ENCODE measurements around the gene GNAQ.
A peak's percentile ranks its signal among the peaks of the same experiment; 100 is the strongest.

GNAQ gene

GRCh38 chr9:77847059-77847499 is 184.5 kb downstream of the GNAQ start:
- TF ChIP-seq, protein P1, sequence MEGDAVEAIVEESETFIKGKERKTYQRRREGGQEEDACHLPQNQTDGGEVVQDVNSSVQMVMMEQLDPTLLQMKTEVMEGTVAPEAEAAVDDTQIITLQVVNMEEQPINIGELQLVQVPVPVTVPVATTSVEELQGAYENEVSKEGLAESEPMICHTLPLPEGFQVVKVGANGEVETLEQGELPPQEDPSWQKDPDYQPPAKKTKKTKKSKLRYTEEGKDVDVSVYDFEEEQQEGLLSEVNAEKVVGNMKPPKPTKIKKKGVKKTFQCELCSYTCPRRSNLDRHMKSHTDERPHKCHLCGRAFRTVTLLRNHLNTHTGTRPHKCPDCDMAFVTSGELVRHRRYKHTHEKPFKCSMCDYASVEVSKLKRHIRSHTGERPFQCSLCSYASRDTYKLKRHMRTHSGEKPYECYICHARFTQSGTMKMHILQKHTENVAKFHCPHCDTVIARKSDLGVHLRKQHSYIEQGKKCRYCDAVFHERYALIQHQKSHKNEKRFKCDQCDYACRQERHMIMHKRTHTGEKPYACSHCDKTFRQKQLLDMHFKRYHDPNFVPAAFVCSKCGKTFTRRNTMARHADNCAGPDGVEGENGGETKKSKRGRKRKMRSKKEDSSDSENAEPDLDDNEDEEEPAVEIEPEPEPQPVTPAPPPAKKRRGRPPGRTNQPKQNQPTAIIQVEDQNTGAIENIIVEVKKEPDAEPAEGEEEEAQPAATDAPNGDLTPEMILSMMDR (IDR thresholded peaks at IDR 0.05; ENCODE audit: unreplicated experiment in 3 of 3): no peak
- Mint-ChIP-seq H3K27me3 (ENCODE audit: low read depth) (no peaks in the 10 kb centered on the region), H3K27ac (peak overlapping the region; percentile 23 to 75 (median 46)), H3K4me1 (peaks cover 41% of the 10 kb centered on the region), H3K36me3 (ENCODE audit: low read depth) (no peaks in the 10 kb centered on the region), H3K4me3 (no peak overlapping the region), H3K9me3 (no peaks in the 10 kb centered on the region)

DNA sequence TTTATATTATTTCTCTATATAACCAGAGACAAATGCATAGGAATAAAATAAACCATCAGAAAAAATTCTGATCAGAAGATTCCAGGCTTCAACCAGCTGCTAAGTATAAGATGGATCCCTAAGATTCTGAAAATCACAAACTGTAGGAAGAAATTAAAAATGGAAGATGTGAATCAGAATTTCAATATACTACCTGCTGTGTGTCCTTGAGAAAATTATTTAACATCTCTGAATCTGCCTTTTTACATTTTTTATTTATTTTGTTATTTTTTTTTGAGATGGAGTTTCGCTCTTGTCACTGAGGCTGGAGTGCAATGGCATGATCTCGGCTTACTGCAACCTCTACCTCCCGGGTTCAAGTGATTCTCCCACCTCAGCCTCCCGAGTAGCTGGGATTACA is 187.2 kb downstream of the GNAQ start:
- Mint-ChIP-seq H3K4me3 (no peak overlapping the region), H3K27ac (no peak overlapping the region), H3K27me3 (ENCODE audit: low read depth) (no peaks in the 10 kb centered on the region), H3K36me3 (ENCODE audit: low read depth) (no peaks in the 10 kb centered on the region), H3K4me1 (peaks cover 57% of the 10 kb centered on the region), H3K9me3 (no peaks in the 10 kb centered on the region)
- TF ChIP-seq, protein P1 (IDR thresholded peaks at IDR 0.05; ENCODE audit: unreplicated experiment in 3 of 3): no peak

DNA sequence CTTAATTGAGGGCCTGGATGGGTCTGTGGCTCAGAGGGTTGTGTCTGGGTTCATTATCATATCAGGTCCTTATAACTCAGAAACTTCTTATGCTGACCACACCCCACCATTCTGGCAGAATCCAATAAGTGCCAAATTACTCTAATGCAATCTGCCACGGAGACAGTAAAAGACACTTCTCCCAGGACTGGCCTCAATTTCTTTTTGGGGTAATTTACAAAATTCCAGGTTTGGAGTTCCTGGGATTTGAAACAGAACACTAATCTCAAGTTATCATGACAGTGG is 187.8 kb downstream of the GNAQ start:
- H3K4me1 Mint-ChIP-seq: peaks cover 61% of the 10 kb centered on the region

GRCh38 chr9:77843076-77843870 is 188.3 kb downstream of the GNAQ start:
- TF ChIP-seq, protein P1 (IDR thresholded peaks at IDR 0.05; ENCODE audit: unreplicated experiment in 3 of 3): no peak
- peaks cover 56% of the 10 kb centered on the region for H3K4me1 Mint-ChIP-seq
- no peaks in the 10 kb centered on the region for H3K27me3 Mint-ChIP-seq (ENCODE audit: low read depth)
- H3K27ac Mint-ChIP-seq: no peak overlapping the region
- H3K9me3 Mint-ChIP-seq: no peaks in the 10 kb centered on the region
- H3K4me3 Mint-ChIP-seq: no peak overlapping the region
- no peaks in the 10 kb centered on the region for H3K36me3 Mint-ChIP-seq (ENCODE audit: low read depth)

More for the DNA sequence above, 187.8 kb downstream of the GNAQ start:
- no peaks in the 10 kb centered on the region for H3K9me3 Mint-ChIP-seq
- TF ChIP-seq, protein P1 (IDR thresholded peaks at IDR 0.05; ENCODE audit: unreplicated experiment in 3 of 3): no peak
- H3K36me3 Mint-ChIP-seq (ENCODE audit: low read depth): no peaks in the 10 kb centered on the region
- no peak overlapping the region for H3K4me3 Mint-ChIP-seq
- no peaks in the 10 kb centered on the region for H3K27me3 Mint-ChIP-seq (ENCODE audit: low read depth)
- H3K27ac Mint-ChIP-seq: no peak overlapping the region

DNA sequence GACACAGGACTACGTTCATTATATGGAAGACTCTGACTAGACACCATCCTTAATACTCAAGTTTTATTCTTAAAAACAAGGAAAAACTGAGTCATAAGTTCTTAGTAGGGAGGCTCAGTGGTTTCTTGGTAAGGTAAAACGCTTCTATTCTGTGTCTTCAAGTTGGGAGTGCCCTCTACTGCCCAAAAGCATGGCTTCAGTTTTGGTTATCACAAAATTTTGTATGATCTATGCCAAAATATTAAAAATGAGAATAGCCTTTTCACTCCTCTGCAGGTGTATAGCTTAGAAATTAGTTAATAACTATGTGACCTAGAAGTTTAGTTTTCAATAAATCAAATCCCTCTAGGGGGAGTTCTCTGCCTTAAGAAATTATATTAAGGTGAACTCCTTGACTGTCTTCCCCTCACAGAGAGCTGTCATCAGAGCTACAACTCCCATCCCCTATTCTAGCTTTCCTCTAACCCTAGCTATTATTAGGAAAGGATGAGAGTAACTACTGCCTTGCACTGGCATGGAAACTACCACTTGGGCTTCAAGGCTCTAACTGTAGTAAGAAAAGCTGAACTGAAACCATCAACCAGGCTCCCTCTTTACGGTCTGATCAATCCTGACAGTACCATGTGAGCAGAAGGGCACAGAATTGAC is 189.7 kb downstream of the GNAQ start:
- Mint-ChIP-seq H3K9me3 (no peaks in the 10 kb centered on the region), H3K27ac (peak overlapping the region in 1 of 3 experiments; percentile 42), H3K36me3 (ENCODE audit: low read depth) (no peaks in the 10 kb centered on the region), H3K4me3 (no peak overlapping the region), H3K27me3 (ENCODE audit: low read depth) (no peaks in the 10 kb centered on the region), H3K4me1 (peaks cover 45% of the 10 kb centered on the region)
- TF ChIP-seq, protein P1 (IDR thresholded peaks at IDR 0.05; ENCODE audit: unreplicated experiment in 3 of 3): peak in 2 of 3 experiments; percentile 22 to 30
